Naive thymus-derived CD4-positive, alpha-beta T cell (primary cell): ENCODE results near the gene PID1. TPM values are rescaled to one million over a fixed set of nuclear protein-coding genes. Genes with fewer than 3 reads are reported as not detected.
"Not testable (repeated sequence)": the region's sequence is repeated elsewhere in the genome, so short reads cannot be mapped to it uniquely, and the experiment has no call there.

Experiments used
- ATAC-seq: fragments of 150-1000 bp; cut with Tn5 transposase; 2 replicates; pipeline ENCODE4 v1.10.0; 2021; ENCODE audit warnings: mild to moderate bottlenecking, moderate library complexity
- CTCF ChIA-PET: fragments of 350-600 bp; sonication (Branson Sonifier 250); formaldehyde crosslinking; loops from one replicate; lab custom pipeline; 2021; ENCODE audit warnings: antibody characterized with exemption; lab: Charles Lee
- POLR2A ChIA-PET: fragments of 350-600 bp; sonication (Branson Sonifier 250); formaldehyde crosslinking; loops from one replicate; lab custom pipeline; 2021; ENCODE audit warnings: antibody characterized with exemption, inconsistent platforms; lab: Charles Lee
- DNase-seq, 9 donors: peaks; one replicate each; pipeline versions ENCODE4 v3.0.0 to v3.0.0-alpha.2; 2020 to 2022; ENCODE audit warnings: mixed read lengths in 1 of 9
- H3K27ac ChIP-seq: one replicate; pipeline ENCODE4 v1.7.0; 2013; ENCODE audit warnings: mild to moderate bottlenecking, low read depth, low read length, moderate library complexity
- H3K27me3 ChIP-seq, 2 donors: one replicate each; pipeline ENCODE4 v1.7.0; 2013; ENCODE audit warnings: low read length in 2 of 2, mild to moderate bottlenecking in 2 of 2, moderate library complexity in 2 of 2; ENCODE audit not compliant: control insufficient read depth in 2 of 2, insufficient read depth in 2 of 2
- H3K36me3 ChIP-seq, 3 experiments: 1 replicate in 2 of 3; 2 replicates in 1 of 3; pipeline ENCODE4 v1.7.0; 2013; ENCODE audit warnings: low read length in 3 of 3, mild to moderate bottlenecking in 3 of 3, moderate library complexity in 1 of 3; ENCODE audit not compliant: insufficient read depth in 3 of 3, control insufficient read depth in 2 of 3
- H3K4me1 ChIP-seq, 2 donors: one replicate each; pipeline ENCODE4 v1.7.0; 2013; ENCODE audit warnings: low read length in 2 of 2, mild to moderate bottlenecking in 2 of 2, moderate library complexity in 1 of 2; ENCODE audit not compliant: control insufficient read depth in 2 of 2, insufficient read depth in 2 of 2
- H3K4me3 ChIP-seq: 2 replicates; pipeline ENCODE4 v1.7.0; 2013; ENCODE audit warnings: mild to moderate bottlenecking, low read length
- H3K9me3 ChIP-seq, 3 experiments: 1 replicate in 2 of 3; 2 replicates in 1 of 3; pipeline ENCODE4 v1.7.0; 2013; ENCODE audit warnings: low read length in 3 of 3; ENCODE audit not compliant: control insufficient read depth in 2 of 3
- H3K27ac Mint-ChIP-seq, 9 donors: one replicate each; pipeline ENCODE4 v1.8.0; 2020 to 2022; ENCODE audit warnings: mixed read lengths in 9 of 9, mild to moderate bottlenecking in 8 of 9, moderate library complexity in 5 of 9, inconsistent platforms in 2 of 9
- H3K27me3 Mint-ChIP-seq, 5 donors: one replicate each; pipeline ENCODE4 v1.8.0; 2021 to 2022; ENCODE audit warnings: mixed read lengths in 5 of 5, mild to moderate bottlenecking in 1 of 5
- H3K36me3 Mint-ChIP-seq, 5 donors: one replicate each; pipeline ENCODE4 v1.8.0; 2020 to 2022; ENCODE audit warnings: mixed read lengths in 5 of 5, mild to moderate bottlenecking in 3 of 5, inconsistent platforms in 1 of 5
- H3K4me1 Mint-ChIP-seq, 7 donors: one replicate each; pipeline ENCODE4 v1.8.0; 2020 to 2022; ENCODE audit warnings: mixed read lengths in 7 of 7, mild to moderate bottlenecking in 3 of 7, inconsistent platforms in 1 of 7
- H3K4me3 Mint-ChIP-seq, 10 donors: one replicate each; pipeline ENCODE4 v1.8.0; 2020 to 2022; ENCODE audit warnings: mild to moderate bottlenecking in 10 of 10, mixed read lengths in 10 of 10, moderate library complexity in 6 of 10, inconsistent platforms in 2 of 10
- H3K9me3 Mint-ChIP-seq, 11 donors: one replicate each; pipeline ENCODE4 v1.8.0; 2020 to 2022; ENCODE audit warnings: mixed read lengths in 11 of 11, mild to moderate bottlenecking in 4 of 11, inconsistent platforms in 1 of 11, moderate library complexity in 1 of 11
- intact Hi-C, 2 donors: fragments of 100-400 bp; cut with micrococcal nuclease; formaldehyde crosslinking; loops; one replicate each; pipeline ENCODE4 v1.15.1; 2023
- polyA plus RNA-seq, 2 donors: library from polyadenylated mRNA; unstranded; fragments of 300-500 nt; fragmentation: Illumina TruSeq; gene quantifications; one replicate each; pipeline ENCODE4 v1.2.3, GENCODE V29; 2021
- total RNA-seq, 6 experiments: library from RNA in 5 of 6; stranded (reverse) in 5 of 6; gene quantifications; 1 replicate in 5 of 6; 2 replicates in 1 of 6; pipeline ENCODE4 v1.2.3 and lab custom pipeline; 2021 to 2026

PID1 gene
- total and polyA plus RNA-seq, 7 experiments from 2014 or later: 0.07 to 5.3 (median 1.1) TPM; not detected in 2

DNA sequence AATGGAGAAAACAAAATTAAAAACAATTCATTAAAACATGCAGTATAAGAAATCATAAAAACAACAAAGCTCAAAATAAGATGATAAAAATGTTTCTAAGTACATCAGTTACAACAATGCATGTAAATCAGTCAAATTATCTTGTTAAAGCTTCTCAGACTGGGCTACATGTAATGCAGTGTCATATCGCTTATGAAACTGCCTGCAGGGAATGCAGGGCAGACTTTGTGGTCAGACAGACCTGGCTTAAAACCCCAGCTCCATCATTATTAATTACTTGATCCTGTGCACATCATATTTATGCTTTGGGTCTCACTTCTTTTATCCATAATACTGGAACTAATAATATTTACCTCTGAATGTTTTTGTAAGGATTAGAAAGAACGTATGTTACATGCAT lies 74.6 kb downstream of the PID1 start:
- H3K27ac Mint-ChIP-seq: no peak overlapping the region
- H3K36me3 Mint-ChIP-seq: no peaks in the 10 kb centered on the region
- no peak overlapping the region for H3K4me3 Mint-ChIP-seq
- ChIA-PET CTCF (no interaction called here), POLR2A (no interaction called here)
- H3K27me3 Mint-ChIP-seq: peaks cover 0 to 4% (median 0%) of the 10 kb centered on the region in 5 donors
- no peaks in the 10 kb centered on the region for H3K4me1 Mint-ChIP-seq
- intact Hi-C loops: no loop called here
- Histone ChIP-seq H3K9me3 (no peaks in the 10 kb centered on the region), H3K4me3 (no peak overlapping the region), H3K36me3 (no peaks in the 10 kb centered on the region), H3K4me1 (no peaks in the 10 kb centered on the region), H3K27me3 (no peaks in the 10 kb centered on the region), H3K27ac (no peak overlapping the region)
- no peak for ATAC-seq
- no peak for DNase-seq
- H3K9me3 Mint-ChIP-seq: peaks cover 0 to 15% (median 1%) of the 10 kb centered on the region in 11 donors

DNA sequence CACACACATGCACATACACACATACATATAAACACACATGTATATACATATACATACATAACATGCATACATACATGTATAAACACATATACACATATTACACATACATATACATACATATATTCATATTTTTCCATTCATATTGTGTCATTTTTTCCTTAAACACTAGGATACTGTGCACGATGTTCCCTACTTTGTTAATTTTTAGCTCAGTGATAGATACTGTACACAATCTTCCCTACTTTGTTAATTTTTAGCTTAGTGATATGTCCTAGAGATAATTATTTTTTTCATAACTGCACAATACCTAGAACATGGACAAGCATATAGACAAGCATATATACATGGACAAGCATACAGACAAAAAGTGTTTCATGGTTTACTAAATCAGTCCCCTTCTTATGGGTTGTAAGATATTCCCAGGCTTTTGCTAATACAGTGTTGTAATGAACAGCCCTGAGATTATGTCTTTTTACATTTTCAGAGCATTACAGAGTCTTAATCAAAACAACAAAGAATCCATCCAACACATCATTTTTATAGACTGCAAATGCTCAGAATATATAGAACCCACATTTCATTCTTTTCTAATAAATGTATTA lies 75.6 kb downstream of the PID1 start:
- Mint-ChIP-seq H3K9me3 (peaks cover 0 to 12% (median 3%) of the 10 kb centered on the region in 11 donors), H3K36me3 (no peaks in the 10 kb centered on the region)

DNA sequence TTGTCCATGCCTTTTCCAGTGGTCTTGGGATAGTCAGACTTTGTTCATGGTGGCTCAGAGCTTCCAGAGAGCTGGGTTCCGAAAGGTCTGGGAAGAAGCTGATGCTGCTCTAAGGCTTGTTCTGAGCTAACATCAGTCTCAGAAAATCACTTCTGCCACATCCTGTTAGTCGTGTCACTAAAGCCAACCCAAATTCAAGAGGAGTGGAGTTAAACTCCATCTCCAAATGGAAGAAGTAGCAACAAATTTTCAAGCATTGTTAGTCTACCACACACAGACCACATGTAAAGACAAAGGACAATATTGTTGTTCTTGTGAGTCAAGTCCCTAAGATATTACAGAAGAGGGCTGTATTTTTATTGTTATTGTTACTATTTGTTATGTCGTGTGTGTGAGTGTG lies 77.8 kb downstream of the PID1 start:
- no peaks in the 10 kb centered on the region for H3K27me3 Mint-ChIP-seq
- ChIA-PET POLR2A (no interaction called here), CTCF (no interaction called here)
- Histone ChIP-seq H3K27ac (no peak overlapping the region), H3K4me3 (no peak overlapping the region), H3K27me3 (no peaks in the 10 kb centered on the region), H3K36me3 (no peaks in the 10 kb centered on the region), H3K4me1 (no peaks in the 10 kb centered on the region), H3K9me3 (no peaks in the 10 kb centered on the region)
- intact Hi-C loops: no loop called here
- no peak for ATAC-seq
- no peak overlapping the region for H3K27ac Mint-ChIP-seq
- H3K4me1 Mint-ChIP-seq: no peaks in the 10 kb centered on the region
- no peak for DNase-seq
- H3K4me3 Mint-ChIP-seq: no peak overlapping the region
- H3K9me3 Mint-ChIP-seq: peaks cover 0 to 7% (median 2%) of the 10 kb centered on the region in 11 donors
- H3K36me3 Mint-ChIP-seq: no peaks in the 10 kb centered on the region

More for the DNA sequence above, 75.6 kb downstream of the PID1 start:
- Histone ChIP-seq H3K27me3 (no peaks in the 10 kb centered on the region), H3K27ac (no peak overlapping the region), H3K4me1 (no peaks in the 10 kb centered on the region), H3K4me3 (no peak overlapping the region), H3K36me3 (no peaks in the 10 kb centered on the region), H3K9me3 (no peaks in the 10 kb centered on the region)
- POLR2A ChIA-PET: no interaction called here
- no peak for DNase-seq
- intact Hi-C loops: no loop called here
- H3K27ac Mint-ChIP-seq: no peak overlapping the region
- CTCF ChIA-PET: no interaction called here
- no peak for ATAC-seq
- no peaks in the 10 kb centered on the region for H3K4me1 Mint-ChIP-seq
- H3K4me3 Mint-ChIP-seq: no peak overlapping the region
- no peaks in the 10 kb centered on the region for H3K27me3 Mint-ChIP-seq

DNA sequence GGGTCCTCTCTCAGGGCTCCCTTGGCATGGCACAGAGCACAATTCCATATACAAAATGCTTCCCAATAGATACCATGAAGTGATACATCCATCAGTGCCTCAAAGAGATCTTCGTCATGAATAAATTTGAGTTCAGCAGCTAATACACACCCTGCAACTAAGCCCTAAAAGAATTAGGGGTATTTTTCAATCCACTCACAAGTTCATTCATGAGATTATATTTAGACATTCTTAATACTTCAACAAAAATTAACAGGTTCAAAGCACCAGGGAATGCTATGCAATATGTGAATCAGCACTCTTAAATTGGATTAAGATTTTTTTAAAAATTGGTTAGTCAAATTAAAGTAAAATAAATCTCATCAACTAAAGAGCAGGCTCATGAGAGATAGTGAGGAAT lies 79.7 kb downstream of the PID1 start:
- no peaks in the 10 kb centered on the region for H3K4me1 Mint-ChIP-seq
- H3K27ac Mint-ChIP-seq: no peak overlapping the region
- Histone ChIP-seq H3K9me3 (no peaks in the 10 kb centered on the region), H3K36me3 (no peaks in the 10 kb centered on the region), H3K27me3 (no peaks in the 10 kb centered on the region), H3K27ac (no peak overlapping the region), H3K4me3 (no peak overlapping the region), H3K4me1 (no peaks in the 10 kb centered on the region)
- ChIA-PET CTCF (no interaction called here), POLR2A (no interaction called here)
- H3K9me3 Mint-ChIP-seq: peaks cover 7 to 22% (median 15%) of the 10 kb centered on the region in 11 donors
- DNase-seq (no peak), ATAC-seq (no peak)
- intact Hi-C loops: no loop called here
- peaks cover 0 to 11% (median 0%) of the 10 kb centered on the region in 5 donors for H3K36me3 Mint-ChIP-seq
- H3K4me3 Mint-ChIP-seq: no peak overlapping the region
- peaks cover 0 to 6% (median 0%) of the 10 kb centered on the region in 5 donors for H3K27me3 Mint-ChIP-seq

DNA sequence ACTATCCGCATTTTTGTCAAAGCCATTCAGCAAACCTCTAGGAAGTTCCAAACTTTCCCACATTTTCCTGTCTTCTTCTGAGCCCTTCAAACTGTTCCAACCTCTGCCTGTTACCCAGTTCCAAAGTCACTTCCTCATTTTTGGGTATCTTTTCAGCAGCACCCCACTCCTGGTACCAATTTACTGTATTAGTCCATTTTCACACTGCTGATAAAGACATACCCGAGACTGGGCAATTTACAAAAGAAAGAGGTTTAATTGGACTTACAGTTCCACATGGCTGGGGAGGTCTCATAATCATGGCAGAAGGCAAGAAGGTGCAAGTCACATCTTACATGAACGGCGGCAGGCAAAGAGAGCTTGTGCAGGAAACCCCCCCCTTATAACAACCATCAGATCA lies 84.0 kb downstream of the PID1 start:
- H3K9me3 ChIP-seq, H3K36me3 ChIP-seq, H3K27me3 ChIP-seq, H3K27ac Mint-ChIP-seq, intact Hi-C loops, ATAC-seq, H3K27ac ChIP-seq, POLR2A ChIA-PET, H3K27me3 Mint-ChIP-seq, DNase-seq, CTCF ChIA-PET, H3K4me1 Mint-ChIP-seq, H3K4me3 ChIP-seq, H3K4me1 ChIP-seq, H3K4me3 Mint-ChIP-seq: not testable (repeated sequence)
- Mint-ChIP-seq H3K9me3 (peaks cover 7 to 22% (median 18%) of the 10 kb centered on the region in 11 donors), H3K36me3 (peaks cover 0 to 11% (median 0%) of the 10 kb centered on the region in 5 donors)

DNA sequence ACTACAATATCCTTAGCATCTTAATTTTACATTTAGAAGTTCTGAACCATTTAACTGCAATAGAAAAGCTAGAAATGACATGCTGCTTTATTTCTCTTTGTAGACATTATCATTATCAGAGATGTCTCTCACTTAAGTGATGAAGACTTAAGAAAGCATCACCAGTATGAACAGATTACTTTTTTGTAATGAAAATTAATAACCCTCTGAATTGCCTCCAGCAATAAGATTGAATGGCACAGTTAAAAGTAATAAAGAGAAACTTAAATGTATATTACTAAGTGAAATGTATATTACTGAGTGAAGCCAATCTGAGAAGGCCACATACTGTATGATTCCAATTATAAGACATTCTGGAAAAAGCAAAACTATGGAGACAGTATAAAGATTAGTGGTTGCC lies 89.4 kb downstream of the PID1 start:
- Histone ChIP-seq H3K4me3 (no peak overlapping the region), H3K9me3 (no peaks in the 10 kb centered on the region), H3K4me1 (no peaks in the 10 kb centered on the region), H3K27ac (no peak overlapping the region), H3K36me3 (no peaks in the 10 kb centered on the region), H3K27me3 (no peaks in the 10 kb centered on the region)
- ChIA-PET POLR2A (no interaction called here), CTCF (no interaction called here)
- H3K27me3 Mint-ChIP-seq: peaks cover 0 to under 1% (median 0%) of the 10 kb centered on the region in 5 donors
- ATAC-seq (no peak), DNase-seq (no peak)
- H3K36me3 Mint-ChIP-seq: no peaks in the 10 kb centered on the region
- intact Hi-C loops: no loop called here
- H3K27ac Mint-ChIP-seq: no peak overlapping the region
- H3K9me3 Mint-ChIP-seq: peaks cover 0 to 11% (median 4%) of the 10 kb centered on the region in 11 donors
- H3K4me3 Mint-ChIP-seq: no peak overlapping the region
- no peaks in the 10 kb centered on the region for H3K4me1 Mint-ChIP-seq

DNA sequence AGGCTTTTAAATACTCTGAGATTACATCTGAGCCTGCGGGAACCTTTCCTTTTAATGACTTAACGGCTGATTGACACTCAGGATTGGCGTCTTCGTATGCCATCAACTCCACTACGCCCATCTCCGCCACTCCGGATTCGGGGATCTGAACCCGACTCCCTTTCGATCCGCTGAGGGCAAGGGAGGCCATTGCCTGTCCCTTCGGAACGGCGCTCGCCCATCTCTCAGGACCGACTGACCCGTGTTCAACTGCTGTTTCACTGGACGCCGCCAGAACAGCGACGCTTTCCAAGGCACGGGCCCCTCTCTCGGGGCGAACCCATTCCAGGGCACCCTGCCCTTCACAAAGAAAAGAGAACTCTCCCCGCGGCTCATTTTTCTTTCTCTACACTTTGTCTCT lies 90.4 kb downstream of the PID1 start:
- no peaks in the 10 kb centered on the region for H3K36me3 Mint-ChIP-seq
- H3K27me3 Mint-ChIP-seq: no peaks in the 10 kb centered on the region
- CTCF ChIA-PET: no interaction called here
- no peaks in the 10 kb centered on the region for H3K4me1 ChIP-seq
- H3K27me3 ChIP-seq: no peaks in the 10 kb centered on the region
- peaks cover 0 to 9% (median 4%) of the 10 kb centered on the region in 11 donors for H3K9me3 Mint-ChIP-seq
- ATAC-seq (no peak), DNase-seq (no peak)
- H3K27ac Mint-ChIP-seq: no peak overlapping the region
- no peak overlapping the region for H3K4me3 Mint-ChIP-seq
- H3K4me1 Mint-ChIP-seq: no peaks in the 10 kb centered on the region
- no peak overlapping the region for H3K27ac ChIP-seq
- POLR2A ChIA-PET: no interaction called here
- no peaks in the 10 kb centered on the region for H3K9me3 ChIP-seq
- intact Hi-C loops: no loop called here
- H3K4me3 ChIP-seq: no peak overlapping the region
- H3K36me3 ChIP-seq: no peaks in the 10 kb centered on the region
